ENCODE data around the gene ADAR. TPM values are rescaled to one million over a fixed set of nuclear protein-coding genes. Genes with fewer than 3 reads are reported as not detected.

ADAR gene
- polyA plus RNA-seq, 1 donor (not counting 4 experiments of a cell fraction or from before 2014, with no cell fraction given): 148 TPM

- dilution Hi-C loops (cut with MboI; ENCODE audit: extremely low pct_ligation_motif_present, low sequenced_read_pairs): no loop called here
- FAIRE-seq (no peak), DNase-seq (ENCODE audit: low read depth, low spot score) (no peak)
- H4K20me1 ChIP-seq (ENCODE audit: control insufficient read depth, extremely low read depth, insufficient read depth, low read length): peaks cover 3% of the 10 kb centered on the region
- peaks cover 47 to 62% of the 10 kb centered on the region in 2 experiments for H3K36me3 ChIP-seq (ENCODE audit: control insufficient read depth in 2 of 2, extremely low read depth in 1 of 2, insufficient read depth in 2 of 2, low read length in 2 of 2)
- H3K9me3 ChIP-seq (ENCODE audit: control insufficient read depth, low read depth, low read length): no peaks in the 10 kb centered on the region
- H3K4me1 ChIP-seq (ENCODE audit: control insufficient read depth, extremely low read depth, insufficient read depth, low read length): no peaks in the 10 kb centered on the region
- H3K9me1 ChIP-seq (ENCODE audit: control insufficient read depth, extremely low read depth, insufficient read depth, low read length): no peaks in the 10 kb centered on the region
- no peak overlapping the region for H3K9ac ChIP-seq (ENCODE audit: control insufficient read depth, extremely low read depth, insufficient read depth, low read length)
- H3K27ac ChIP-seq (ENCODE audit: control insufficient read depth, insufficient read depth, low read length): no peak overlapping the region
- TF ChIP-seq CTCF (optimal IDR thresholded peaks at IDR 0.05 in 1 of 3, IDR thresholded peaks at IDR 0.05 in 1 of 3, conservative IDR thresholded peaks at IDR 0.05 in 1 of 3; ENCODE audit: extremely low read depth in 1 of 3, insufficient read depth in 2 of 3, low read length in 3 of 3) (no peak), EZH2 (IDR thresholded peaks at IDR 0.05; ENCODE audit: low read length) (no peak)
- no peak overlapping the region for H3K4me2 ChIP-seq (ENCODE audit: control insufficient read depth, extremely low read depth, insufficient read depth, low read depth, low read length)
- peaks cover 24% of the 10 kb centered on the region for H3K79me2 ChIP-seq (ENCODE audit: control insufficient read depth, insufficient read depth, low read length)
- no peak overlapping the region for H3K4me3 ChIP-seq (ENCODE audit: control insufficient read depth in 2 of 3, extremely low read depth in 1 of 3, insufficient read depth in 2 of 3, low read depth in 1 of 3, low read length in 3 of 3)
- no peak overlapping the region for H2AFZ ChIP-seq (ENCODE audit: control insufficient read depth, low read length)
- no peaks in the 10 kb centered on the region for H3K27me3 ChIP-seq (ENCODE audit: control insufficient read depth, extremely low read depth, insufficient read depth, low read length)
Measured at GRCh38 chr1:154594811-154595210, 13.2 kb downstream of the ADAR start.

GRCh38 chr1:154593390-154593789, 14.6 kb downstream of the ADAR start:
- dilution Hi-C loops (cut with MboI; ENCODE audit: extremely low pct_ligation_motif_present, low sequenced_read_pairs): no loop called here
- Histone ChIP-seq H3K27me3 (ENCODE audit: control insufficient read depth, extremely low read depth, insufficient read depth, low read length) (no peaks in the 10 kb centered on the region), H4K20me1 (ENCODE audit: control insufficient read depth, extremely low read depth, insufficient read depth, low read length) (peaks cover 3% of the 10 kb centered on the region), H3K9me3 (ENCODE audit: control insufficient read depth, low read depth, low read length) (no peaks in the 10 kb centered on the region), H3K4me1 (ENCODE audit: control insufficient read depth, extremely low read depth, insufficient read depth, low read length) (no peaks in the 10 kb centered on the region), H3K4me3 (ENCODE audit: control insufficient read depth in 2 of 3, extremely low read depth in 1 of 3, insufficient read depth in 2 of 3, low read depth in 1 of 3, low read length in 3 of 3) (no peak overlapping the region), H3K27ac (ENCODE audit: control insufficient read depth, insufficient read depth, low read length) (no peak overlapping the region), H3K36me3 (ENCODE audit: control insufficient read depth in 2 of 2, extremely low read depth in 1 of 2, insufficient read depth in 2 of 2, low read length in 2 of 2) (peaks cover 57 to 64% of the 10 kb centered on the region in 2 experiments), H3K9ac (ENCODE audit: control insufficient read depth, extremely low read depth, insufficient read depth, low read length) (no peak overlapping the region), H2AFZ (ENCODE audit: control insufficient read depth, low read length) (no peak overlapping the region), H3K79me2 (ENCODE audit: control insufficient read depth, insufficient read depth, low read length) (peaks cover 14% of the 10 kb centered on the region), H3K9me1 (ENCODE audit: control insufficient read depth, extremely low read depth, insufficient read depth, low read length) (no peaks in the 10 kb centered on the region), H3K4me2 (ENCODE audit: control insufficient read depth, extremely low read depth, insufficient read depth, low read depth, low read length) (no peak overlapping the region)
- DNase-seq (ENCODE audit: low read depth, low spot score): no peak
- TF ChIP-seq CTCF (optimal IDR thresholded peaks at IDR 0.05 in 1 of 3, IDR thresholded peaks at IDR 0.05 in 1 of 3, conservative IDR thresholded peaks at IDR 0.05 in 1 of 3; ENCODE audit: extremely low read depth in 1 of 3, insufficient read depth in 2 of 3, low read length in 3 of 3) (no peak), EZH2 (IDR thresholded peaks at IDR 0.05; ENCODE audit: low read length) (no peak)
- no peak for FAIRE-seq
